Measurements from ENCODE around the gene GBGT1.

The GBGT1 gene

DNA sequence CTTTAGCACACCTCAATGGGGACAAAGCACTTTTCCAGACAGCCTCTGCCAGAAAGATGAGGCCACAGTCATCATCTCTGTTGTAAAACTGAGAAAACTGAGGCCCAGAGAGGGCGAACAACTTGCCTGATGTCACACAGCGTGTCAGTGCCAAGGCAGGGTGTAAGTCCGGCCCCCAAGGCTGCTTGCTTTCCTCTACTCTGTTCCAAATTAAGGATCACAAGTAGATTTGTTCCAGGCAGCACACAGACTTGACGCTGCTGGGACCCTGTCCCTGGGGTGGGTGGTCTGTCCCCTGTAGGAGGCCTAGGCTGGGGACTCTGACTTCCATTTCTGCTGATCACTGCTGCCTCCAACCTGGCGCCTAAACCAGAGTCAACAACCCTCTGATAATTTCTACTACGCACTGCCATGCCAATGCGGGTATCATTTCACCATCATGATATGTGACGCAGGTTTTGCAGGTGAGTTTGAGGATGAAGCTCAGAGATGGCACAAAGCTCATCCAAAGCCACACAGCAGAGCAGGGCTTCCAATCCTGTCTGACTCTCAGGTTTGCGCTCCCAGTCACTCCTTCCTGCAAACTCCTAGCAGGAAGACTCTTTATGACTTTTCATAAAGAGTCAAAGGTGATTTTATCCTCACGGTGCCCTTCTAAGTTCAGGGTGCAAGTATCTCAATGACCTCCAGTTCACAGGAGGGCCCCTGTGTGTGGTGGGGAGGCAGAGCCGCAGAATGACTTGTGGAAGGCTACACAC is 29.1 kb downstream of the GBGT1 start:
- DNase-seq = no peak
- peak overlapping the region; percentile 97 to 98 for H3K27ac ChIP-seq (ENCODE audit: insufficient read depth in 1 of 2, low read depth in 1 of 2, low read length in 2 of 2, poor library complexity in 1 of 2, severe bottlenecking in 2 of 2)
- H3K4me1 ChIP-seq (ENCODE audit: control extremely low read depth in 1 of 4, control insufficient read depth in 4 of 4, insufficient read depth in 4 of 4, low read length in 3 of 4) = peaks cover 3 to 75% (median 64%) of the 10 kb centered on the region in 4 experiments
- H3K4me3 ChIP-seq (ENCODE audit: control insufficient read depth in 1 of 7, extremely low read depth in 1 of 7, insufficient read depth in 4 of 7, low read depth in 2 of 7, low read length in 6 of 7) = peak overlapping the region in 1 of 7 experiments; percentile 42
- CTCF ChIA-PET = interaction anchor here (1.0 to 6.4 kb wide), 9 partner anchors 11 to 55 kb away, joined by 3 to 71 read pairs (median 10); partner anchors contain the start of gene RALGDS
- no peaks in the 10 kb centered on the region for H3K9me3 ChIP-seq (ENCODE audit: control extremely low read depth in 1 of 5, control insufficient read depth in 4 of 5, insufficient read depth in 2 of 5, low read depth in 1 of 5, low read length in 4 of 5)
- POLR2A ChIA-PET = interaction anchor here (1.0 to 4.3 kb wide), 5 partner anchors 10 to 21 kb away, joined by 3 to 66 read pairs (median 15); partner anchors contain the start of gene RALGDS
- peaks cover 0 to 10% (median 3%) of the 10 kb centered on the region in 4 experiments for H3K36me3 ChIP-seq (ENCODE audit: control insufficient read depth in 4 of 4, insufficient read depth in 4 of 4, low read length in 3 of 4)
- H3K27me3 ChIP-seq (replicated peaks in 2 of 5; ENCODE audit: control insufficient read depth in 4 of 5, insufficient read depth in 5 of 5, low read length in 4 of 5) = no peaks in the 10 kb centered on the region
- 91% methylated on average over 10 of the region's 11 CpGs for WGBS (ENCODE audit: insufficient coverage)

- peak overlapping the region in 2 of 7 experiments; percentile 25 to 42 for H3K4me3 ChIP-seq (ENCODE audit: control insufficient read depth in 1 of 7, extremely low read depth in 1 of 7, insufficient read depth in 4 of 7, low read depth in 2 of 7, low read length in 6 of 7)
- no peaks in the 10 kb centered on the region for H3K9me3 ChIP-seq (ENCODE audit: control extremely low read depth in 1 of 5, control insufficient read depth in 4 of 5, insufficient read depth in 2 of 5, low read depth in 1 of 5, low read length in 4 of 5)
Measured at GRCh38 chr9:133133681-133134387, 29.9 kb downstream of the GBGT1 start.

GRCh38 chr9:133132174-133132573 is 31.5 kb downstream of the GBGT1 start:
- POLR2A ChIA-PET = interaction anchor here (1.5 to 4.3 kb wide), 3 partner anchors 11 to 19 kb away, joined by 5 to 36 read pairs (median 15); partner anchors contain the start of gene RALGDS
- 95% methylated on average over 15 of the region's 16 CpGs for WGBS (ENCODE audit: insufficient coverage)
- peak overlapping the region; percentile 4 to 98 for H3K27ac ChIP-seq (ENCODE audit: insufficient read depth in 1 of 2, low read depth in 1 of 2, low read length in 2 of 2, poor library complexity in 1 of 2, severe bottlenecking in 2 of 2)
- H3K9me3 ChIP-seq (ENCODE audit: control extremely low read depth in 1 of 5, control insufficient read depth in 4 of 5, insufficient read depth in 2 of 5, low read depth in 1 of 5, low read length in 4 of 5) = no peaks in the 10 kb centered on the region
- no peaks in the 10 kb centered on the region for H3K27me3 ChIP-seq (replicated peaks in 2 of 5; ENCODE audit: control insufficient read depth in 4 of 5, insufficient read depth in 5 of 5, low read length in 4 of 5)
- no peak for DNase-seq
- H3K36me3 ChIP-seq (ENCODE audit: control insufficient read depth in 4 of 4, insufficient read depth in 4 of 4, low read length in 3 of 4) = peaks cover 0 to 16% (median 5%) of the 10 kb centered on the region in 4 experiments
- no peak overlapping the region for H3K4me3 ChIP-seq (ENCODE audit: control insufficient read depth in 1 of 7, extremely low read depth in 1 of 7, insufficient read depth in 4 of 7, low read depth in 2 of 7, low read length in 6 of 7)
- CTCF ChIA-PET = interaction anchor here (0.8 to 3.4 kb wide), 8 partner anchors 10 to 99 kb away, joined by 3 to 37 read pairs (median 6); partner anchors contain the start of gene RALGDS
- peaks cover 3 to 71% (median 55%) of the 10 kb centered on the region in 4 experiments for H3K4me1 ChIP-seq (ENCODE audit: control extremely low read depth in 1 of 4, control insufficient read depth in 4 of 4, insufficient read depth in 4 of 4, low read length in 3 of 4)

More at GRCh38 chr9:133133681-133134387, 29.9 kb downstream of the GBGT1 start:
- Histone ChIP-seq H3K36me3 (ENCODE audit: control insufficient read depth in 4 of 4, insufficient read depth in 4 of 4, low read length in 3 of 4) (peaks cover 0 to 13% (median 4%) of the 10 kb centered on the region in 4 experiments), H3K27me3 (replicated peaks in 2 of 5; ENCODE audit: control insufficient read depth in 4 of 5, insufficient read depth in 5 of 5, low read length in 4 of 5) (no peaks in the 10 kb centered on the region), H3K4me1 (ENCODE audit: control extremely low read depth in 1 of 4, control insufficient read depth in 4 of 4, insufficient read depth in 4 of 4, low read length in 3 of 4) (peaks cover 3 to 72% (median 59%) of the 10 kb centered on the region in 4 experiments), H3K27ac (ENCODE audit: insufficient read depth in 1 of 2, low read depth in 1 of 2, low read length in 2 of 2, poor library complexity in 1 of 2, severe bottlenecking in 2 of 2) (peak overlapping the region; percentile 97 to 98)
- WGBS (ENCODE audit: insufficient coverage) = 53% methylated on average over 17 of the region's 21 CpGs
- CTCF ChIA-PET = interaction anchor here (0.9 to 6.4 kb wide), 15 partner anchors 11 to 141 kb away, joined by 3 to 71 read pairs (median 5); partner anchors contain the start of gene RALGDS
- DNase-seq = peak; percentile 96 to 98 (median 97)
- POLR2A ChIA-PET = interaction anchor here (0.9 to 4.3 kb wide), 8 partner anchors 10 to 27 kb away, joined by 3 to 66 read pairs (median 6); partner anchors contain the start of gene RALGDS

- Histone ChIP-seq H3K27ac (ENCODE audit: insufficient read depth in 1 of 2, low read depth in 1 of 2, low read length in 2 of 2, poor library complexity in 1 of 2, severe bottlenecking in 2 of 2) (peak overlapping the region; percentile 4 to 73), H3K9me3 (ENCODE audit: control extremely low read depth in 1 of 5, control insufficient read depth in 4 of 5, insufficient read depth in 2 of 5, low read depth in 1 of 5, low read length in 4 of 5) (no peaks in the 10 kb centered on the region), H3K4me3 (ENCODE audit: control insufficient read depth in 1 of 7, extremely low read depth in 1 of 7, insufficient read depth in 4 of 7, low read depth in 2 of 7, low read length in 6 of 7) (no peak overlapping the region), H3K27me3 (replicated peaks in 2 of 5; ENCODE audit: control insufficient read depth in 4 of 5, insufficient read depth in 5 of 5, low read length in 4 of 5) (no peaks in the 10 kb centered on the region), H3K36me3 (ENCODE audit: control insufficient read depth in 4 of 4, insufficient read depth in 4 of 4, low read length in 3 of 4) (peaks cover 0 to 16% (median 5%) of the 10 kb centered on the region in 4 experiments), H3K4me1 (ENCODE audit: control extremely low read depth in 1 of 4, control insufficient read depth in 4 of 4, insufficient read depth in 4 of 4, low read length in 3 of 4) (peaks cover 3 to 77% (median 60%) of the 10 kb centered on the region in 4 experiments)
- ChIA-PET POLR2A (interaction anchor here (1.5 kb wide), 1 partner anchor 19 kb away, joined by 5 read pairs; no protein-coding TSS in a partner anchor), CTCF (interaction anchor here (0.8 to 1.5 kb wide), 4 partner anchors 13 to 19 kb away, joined by 3 to 4 read pairs (median 3); no protein-coding TSS in a partner anchor)
- DNase-seq = no peak
- 98% methylated on average over 4 of the region's 5 CpGs for WGBS (ENCODE audit: insufficient coverage)
Measured at GRCh38 chr9:133131506-133131905, 32.2 kb downstream of the GBGT1 start.

GRCh38 chr9:133130685-133131244 is 32.9 kb downstream of the GBGT1 start:
- H3K27me3 ChIP-seq (replicated peaks in 2 of 5; ENCODE audit: control insufficient read depth in 4 of 5, insufficient read depth in 5 of 5, low read length in 4 of 5) = no peaks in the 10 kb centered on the region
- H3K36me3 ChIP-seq (ENCODE audit: control insufficient read depth in 4 of 4, insufficient read depth in 4 of 4, low read length in 3 of 4) = peaks cover 0 to 16% (median 5%) of the 10 kb centered on the region in 4 experiments
- H3K4me1 ChIP-seq (ENCODE audit: control extremely low read depth in 1 of 4, control insufficient read depth in 4 of 4, insufficient read depth in 4 of 4, low read length in 3 of 4) = peaks cover 3 to 79% (median 59%) of the 10 kb centered on the region in 4 experiments
- H3K27ac ChIP-seq (ENCODE audit: insufficient read depth in 1 of 2, low read depth in 1 of 2, low read length in 2 of 2, poor library complexity in 1 of 2, severe bottlenecking in 2 of 2) = peak overlapping the region in 1 of 2 experiments; percentile 30
- H3K9me3 ChIP-seq (ENCODE audit: control extremely low read depth in 1 of 5, control insufficient read depth in 4 of 5, insufficient read depth in 2 of 5, low read depth in 1 of 5, low read length in 4 of 5) = no peaks in the 10 kb centered on the region
- ChIA-PET CTCF (interaction anchor here (1.2 to 1.8 kb wide), 4 partner anchors 13 to 18 kb away, joined by 3 to 7 read pairs (median 3); no protein-coding TSS in a partner anchor), POLR2A (interaction anchor here (1.5 kb wide), 1 partner anchor 18 kb away, joined by 5 read pairs; no protein-coding TSS in a partner anchor)
- H3K4me3 ChIP-seq (ENCODE audit: control insufficient read depth in 1 of 7, extremely low read depth in 1 of 7, insufficient read depth in 4 of 7, low read depth in 2 of 7, low read length in 6 of 7) = no peak overlapping the region
- DNase-seq = no peak
- WGBS (ENCODE audit: insufficient coverage) = 82% methylated on average over 7 of the region's 10 CpGs

DNA sequence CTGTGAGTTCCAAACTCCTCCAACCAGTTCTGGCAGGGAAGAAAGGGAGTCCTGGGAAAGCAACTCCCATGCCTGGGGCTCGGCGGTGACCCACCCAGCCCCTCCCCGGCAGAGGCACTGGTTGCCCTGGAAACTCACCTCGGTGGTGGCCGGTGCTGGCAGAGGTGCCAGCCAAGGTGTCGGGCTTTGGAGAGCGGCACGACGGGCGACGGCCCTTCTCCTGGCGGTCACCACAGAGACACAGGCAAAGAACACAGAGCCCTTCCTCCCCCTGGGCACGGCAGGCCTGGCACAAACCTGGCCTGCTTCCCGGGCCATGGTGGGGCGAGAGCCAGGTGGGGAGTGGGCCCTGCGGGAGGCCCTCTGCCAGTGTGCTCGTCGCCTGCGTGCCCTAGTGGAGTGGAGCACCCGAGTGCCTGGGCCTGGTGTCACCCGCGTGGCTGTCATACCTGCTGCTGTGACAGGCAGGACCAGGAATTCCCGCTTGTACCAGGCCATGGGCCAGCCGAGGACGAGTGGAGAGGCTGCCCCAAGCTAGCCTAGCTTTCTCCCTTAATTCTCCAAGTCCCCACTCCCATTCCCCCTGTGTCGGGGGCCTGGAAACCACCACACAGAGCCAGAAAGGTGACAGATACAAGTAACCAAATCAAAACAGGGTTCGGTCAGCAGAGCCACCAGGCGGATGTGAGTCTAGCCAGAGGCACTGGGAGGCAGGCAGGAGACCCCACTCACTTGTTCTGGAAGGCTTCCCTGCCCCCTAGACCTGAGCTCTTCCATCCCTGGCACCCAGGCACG is 34.5 kb downstream of the GBGT1 start:
- Histone ChIP-seq H3K27me3 (replicated peaks in 2 of 5; ENCODE audit: control insufficient read depth in 4 of 5, insufficient read depth in 5 of 5, low read length in 4 of 5) (no peaks in the 10 kb centered on the region), H3K27ac (ENCODE audit: insufficient read depth in 1 of 2, low read depth in 1 of 2, low read length in 2 of 2, poor library complexity in 1 of 2, severe bottlenecking in 2 of 2) (no peak overlapping the region), H3K4me3 (ENCODE audit: control insufficient read depth in 1 of 7, extremely low read depth in 1 of 7, insufficient read depth in 4 of 7, low read depth in 2 of 7, low read length in 6 of 7) (no peak overlapping the region), H3K9me3 (ENCODE audit: control extremely low read depth in 1 of 5, control insufficient read depth in 4 of 5, insufficient read depth in 2 of 5, low read depth in 1 of 5, low read length in 4 of 5) (no peaks in the 10 kb centered on the region), H3K36me3 (ENCODE audit: control insufficient read depth in 4 of 4, insufficient read depth in 4 of 4, low read length in 3 of 4) (peaks cover 0 to 12% (median 5%) of the 10 kb centered on the region in 4 experiments), H3K4me1 (ENCODE audit: control extremely low read depth in 1 of 4, control insufficient read depth in 4 of 4, insufficient read depth in 4 of 4, low read length in 3 of 4) (peaks cover under 1 to 79% (median 58%) of the 10 kb centered on the region in 4 experiments)
- ChIA-PET POLR2A (interaction anchor here (2.9 kb wide), 1 partner anchor 17 kb away, joined by 8 read pairs; no protein-coding TSS in a partner anchor), CTCF (interaction anchor here (1.5 to 3.9 kb wide), 3 partner anchors 15 to 16 kb away, joined by 4 to 13 read pairs (median 7); no protein-coding TSS in a partner anchor)
- WGBS (ENCODE audit: insufficient coverage) = 97% methylated on average over 24 of the region's 29 CpGs
- no peak for DNase-seq

Data from common myeloid progenitor, CD34-positive (primary cell).